NB4 (cell line): ENCODE measurements around the gene ASB2.

ENCODE experiments used
- DNase-seq: peaks from one replicate; pipeline ENCODE4 v3.0.0; 2010; ENCODE audit warnings: low read depth
- H3K4me3 ChIP-seq: one replicate; pipeline ENCODE4 v1.5.1; 2011; ENCODE audit warnings: mild to moderate bottlenecking, low read depth, low read length, moderate library complexity
- MYC ChIP-seq: IDR thresholded peaks from 2 replicates; pipeline ENCODE4 v1.6.1; 2011; ENCODE audit warnings: low read depth, low read length
- POLR2A ChIP-seq: IDR thresholded peaks from 2 replicates; pipeline ENCODE4 v1.6.1; 2011; ENCODE audit warnings: mild to moderate bottlenecking; ENCODE audit not compliant: insufficient read length; ENCODE audit errors: extremely low read depth
- TF ChIP-seq, protein P1 (sequence below): IDR thresholded peaks from one replicate; pipeline ENCODE4 v1.5.1; 2012; ENCODE audit warnings: low read depth, low read length
- TF ChIP-seq, protein P2 (sequence below): IDR thresholded peaks from 2 replicates; pipeline ENCODE4 v1.6.1; 2011; ENCODE audit warnings: low read depth, low read length

The ASB2 gene

DNA sequence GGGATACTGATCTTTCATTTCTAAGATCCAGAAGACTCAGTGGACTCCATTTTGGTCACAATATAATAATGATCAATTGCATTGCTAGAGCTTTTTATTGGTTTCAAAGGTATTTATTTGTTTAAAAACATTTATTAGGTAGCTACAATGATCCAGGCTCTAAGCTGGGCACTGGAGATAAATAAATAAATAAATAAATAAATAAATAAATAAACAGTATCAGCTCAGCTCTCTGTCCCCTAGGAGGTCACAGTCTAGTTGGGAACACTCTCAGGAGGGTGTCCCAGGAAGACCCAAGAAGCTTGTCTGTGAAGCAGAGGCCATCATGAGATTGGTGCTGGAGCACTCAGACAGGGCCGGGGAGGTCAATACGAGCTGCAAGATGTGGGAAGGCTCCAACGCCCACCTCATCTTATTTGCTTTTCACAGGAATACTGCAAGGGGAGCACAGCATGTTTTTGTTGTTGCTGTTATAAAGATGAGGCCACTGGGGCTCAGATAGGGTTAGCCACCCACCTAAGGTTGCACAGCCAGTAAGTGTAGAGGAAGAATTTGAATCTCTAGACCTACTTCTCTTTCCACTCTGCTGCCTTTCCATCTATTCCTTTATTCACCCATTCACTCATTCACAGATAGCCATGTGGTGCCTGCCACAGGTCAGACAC, 15.5 kb downstream of the ASB2 start:
- TF ChIP-seq, protein P1, sequence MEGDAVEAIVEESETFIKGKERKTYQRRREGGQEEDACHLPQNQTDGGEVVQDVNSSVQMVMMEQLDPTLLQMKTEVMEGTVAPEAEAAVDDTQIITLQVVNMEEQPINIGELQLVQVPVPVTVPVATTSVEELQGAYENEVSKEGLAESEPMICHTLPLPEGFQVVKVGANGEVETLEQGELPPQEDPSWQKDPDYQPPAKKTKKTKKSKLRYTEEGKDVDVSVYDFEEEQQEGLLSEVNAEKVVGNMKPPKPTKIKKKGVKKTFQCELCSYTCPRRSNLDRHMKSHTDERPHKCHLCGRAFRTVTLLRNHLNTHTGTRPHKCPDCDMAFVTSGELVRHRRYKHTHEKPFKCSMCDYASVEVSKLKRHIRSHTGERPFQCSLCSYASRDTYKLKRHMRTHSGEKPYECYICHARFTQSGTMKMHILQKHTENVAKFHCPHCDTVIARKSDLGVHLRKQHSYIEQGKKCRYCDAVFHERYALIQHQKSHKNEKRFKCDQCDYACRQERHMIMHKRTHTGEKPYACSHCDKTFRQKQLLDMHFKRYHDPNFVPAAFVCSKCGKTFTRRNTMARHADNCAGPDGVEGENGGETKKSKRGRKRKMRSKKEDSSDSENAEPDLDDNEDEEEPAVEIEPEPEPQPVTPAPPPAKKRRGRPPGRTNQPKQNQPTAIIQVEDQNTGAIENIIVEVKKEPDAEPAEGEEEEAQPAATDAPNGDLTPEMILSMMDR: no peak
- TF ChIP-seq POLR2A (no peak), MYC (no peak)
- TF ChIP-seq, protein P2, sequence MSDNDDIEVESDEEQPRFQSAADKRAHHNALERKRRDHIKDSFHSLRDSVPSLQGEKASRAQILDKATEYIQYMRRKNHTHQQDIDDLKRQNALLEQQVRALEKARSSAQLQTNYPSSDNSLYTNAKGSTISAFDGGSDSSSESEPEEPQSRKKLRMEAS: no peak
- DNase-seq: no peak
- no peak overlapping the region for H3K4me3 ChIP-seq

DNA sequence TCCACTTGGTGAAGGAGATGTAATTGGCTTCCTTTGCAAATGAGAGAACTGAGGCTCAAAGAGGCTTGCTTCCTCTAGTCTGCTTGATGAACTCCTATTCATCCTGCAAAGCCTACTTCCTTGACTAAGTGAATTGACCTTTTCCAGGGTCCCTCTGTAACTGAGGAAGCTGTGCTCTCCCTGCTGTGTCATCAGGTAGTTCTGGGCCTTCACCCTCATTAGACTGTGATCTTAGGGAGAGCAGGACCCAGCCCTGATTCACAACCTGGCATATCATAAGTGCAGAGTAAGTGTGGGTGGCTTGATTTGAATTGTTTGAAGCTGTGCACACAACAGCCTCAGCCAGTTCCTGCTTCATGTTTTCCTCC, 16.3 kb downstream of the ASB2 start:
- DNase-seq: no peak
- TF ChIP-seq MYC: no peak
- TF ChIP-seq, protein P1: no peak
- TF ChIP-seq, protein P2: no peak
- no peak for TF ChIP-seq POLR2A
- H3K4me3 ChIP-seq: no peak overlapping the region

DNA sequence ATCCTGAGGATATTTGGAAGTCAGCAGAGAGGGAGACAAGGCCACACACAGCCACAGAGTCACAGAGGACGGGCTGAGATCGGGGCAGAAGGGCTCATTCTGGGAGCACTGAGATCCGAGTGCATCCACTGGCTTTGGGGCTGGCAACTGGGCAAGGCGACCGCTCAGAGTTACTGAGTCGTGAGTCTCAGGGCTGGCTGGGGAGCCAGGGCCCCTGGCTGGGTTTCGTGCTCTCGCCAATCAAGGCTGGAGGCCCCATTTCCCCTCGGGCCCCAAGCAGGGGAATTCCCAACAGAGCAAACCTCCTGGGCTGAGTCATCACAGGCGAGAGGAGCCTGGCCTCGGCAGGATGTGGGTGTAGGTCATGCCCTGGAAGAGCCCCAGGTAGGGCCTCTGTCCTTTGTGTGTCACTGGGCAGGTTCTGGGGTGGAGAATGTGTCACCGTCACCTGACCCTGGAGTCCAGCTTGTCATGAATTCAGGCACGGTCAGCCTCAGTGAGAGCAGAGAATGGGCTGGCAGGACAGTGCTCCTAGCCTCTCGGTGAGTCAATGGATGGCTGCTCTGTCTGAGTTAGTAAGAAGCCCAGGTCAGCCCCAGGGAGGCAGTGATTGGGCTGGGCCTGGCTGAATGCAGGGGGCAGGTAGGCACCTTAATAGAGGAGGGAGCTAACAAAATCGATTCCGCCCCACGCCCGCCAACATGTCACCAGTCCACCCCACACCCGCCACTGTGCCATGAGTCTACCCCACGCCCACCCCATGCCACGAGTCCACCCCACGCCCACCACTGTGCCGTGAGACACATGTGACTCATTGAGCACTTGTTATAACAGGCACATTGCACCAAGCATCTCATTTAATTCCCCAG, 16.9 kb downstream of the ASB2 start:
- no peak overlapping the region for H3K4me3 ChIP-seq
- TF ChIP-seq, protein P2: no peak; the same call in 1 of the 2 replicates
- peak; percentile 21; the same call in 1 of the 2 replicates for TF ChIP-seq MYC
- DNase-seq: peak; percentile 93

DNA sequence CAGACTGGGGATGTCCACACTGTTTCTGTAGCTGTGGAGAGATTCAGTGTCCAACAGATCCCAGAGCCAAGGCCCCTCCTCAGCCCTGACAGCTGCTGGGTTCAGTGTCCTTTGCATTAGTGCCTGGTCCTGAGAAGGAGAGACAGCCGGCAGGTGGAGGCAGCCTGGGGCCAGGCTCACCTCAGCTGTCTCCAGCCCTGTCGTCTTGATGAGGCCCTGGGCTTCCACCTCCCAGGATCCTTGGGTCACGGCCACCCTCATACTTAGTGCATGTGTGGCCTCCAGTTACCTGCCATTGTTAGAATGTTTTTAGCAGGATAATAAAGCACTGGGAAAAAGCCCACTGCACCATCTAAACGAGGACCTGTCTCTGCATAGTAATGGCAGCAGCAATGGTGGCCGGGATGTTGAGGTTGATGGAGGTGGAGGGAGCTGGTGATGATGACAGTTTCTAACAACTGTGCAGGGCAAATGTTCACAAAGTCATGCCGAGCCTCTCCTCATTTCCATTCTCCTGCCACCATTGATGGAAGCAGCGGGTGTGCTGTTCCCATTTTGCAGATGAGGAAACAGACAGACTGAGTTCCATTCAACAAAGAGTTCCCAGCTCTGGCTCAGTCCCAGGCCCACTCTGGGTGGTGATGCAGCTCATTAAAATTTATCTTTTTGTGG, 17.7 kb downstream of the ASB2 start:
- no peak for DNase-seq
- TF ChIP-seq, protein P1: no peak
- TF ChIP-seq MYC (no peak), POLR2A (no peak)
- TF ChIP-seq, protein P2: no peak
- no peak overlapping the region for H3K4me3 ChIP-seq

DNA sequence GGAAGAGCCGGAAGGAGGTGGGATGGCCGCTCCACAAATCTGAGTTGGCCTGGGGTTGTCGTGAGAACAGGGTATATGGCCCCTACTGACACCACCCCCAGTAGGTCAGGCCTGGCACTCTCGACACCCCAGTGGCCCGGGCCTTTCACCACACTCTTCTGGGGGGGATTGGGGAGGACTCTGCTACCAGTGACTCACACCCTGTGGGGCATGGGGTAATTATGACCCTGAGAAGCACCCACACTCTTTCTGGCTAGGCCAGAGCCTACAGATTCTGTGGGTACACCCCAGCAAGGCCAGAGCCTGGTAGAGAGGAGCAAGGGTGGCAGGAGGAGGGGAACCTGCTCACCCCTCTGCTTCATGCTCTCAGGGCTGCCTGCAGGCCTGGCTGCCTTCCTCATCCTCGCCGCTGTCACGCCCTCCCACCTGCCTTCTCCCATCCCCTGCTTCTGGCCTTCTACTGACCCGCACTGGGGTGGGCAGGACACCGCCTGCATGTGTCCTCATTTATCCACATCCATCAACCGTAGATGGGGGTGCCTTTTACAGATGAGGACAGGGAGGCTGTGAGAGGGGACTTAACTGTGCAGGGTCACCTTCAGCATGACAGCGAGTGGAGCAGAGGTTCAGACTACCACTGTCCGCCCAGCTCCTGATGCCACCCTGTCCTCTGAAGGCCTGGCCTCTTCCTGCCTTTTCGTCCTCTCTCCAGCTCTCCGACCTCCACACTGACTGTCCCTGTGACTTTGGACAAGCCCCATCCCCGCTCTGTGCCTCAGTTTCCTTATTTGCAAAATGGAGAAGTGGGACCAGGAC, 18.4 kb downstream of the ASB2 start:
- DNase-seq: peak; percentile 44
- TF ChIP-seq, protein P2: no peak
- TF ChIP-seq POLR2A: no peak
- no peak for TF ChIP-seq MYC
- TF ChIP-seq, protein P1: no peak
- H3K4me3 ChIP-seq: no peak overlapping the region
